GM12878 (cell line): ENCODE results near the gene IRF2BPL. TPM values are rescaled to one million over a fixed set of nuclear protein-coding genes. Genes with fewer than 3 reads are reported as not detected.

ENCODE experiments used
- ATAC-seq: fragments of 200-7000 bp; cut with Tn5 transposase; 3 replicates; pipeline ENCODE4 v1.9.1; 2020; ENCODE audit warnings: mild to moderate bottlenecking, moderate library complexity
- BruUV-seq: library from RNA; stranded (reverse); fragments of 400-500 nt; replicated peaks from 2 replicates; lab custom pipeline; 2021; lab: Mats Ljungman, UMichigan
- CTCF ChIA-PET: fragments of 300-600 bp; sonication (Branson Sonifier 250); formaldehyde crosslinking; extraction: SDS; loops from one replicate; lab custom pipeline; 2021; ENCODE audit warnings: inconsistent platforms; lab: Yijun Ruan, JAX
- POLR2A ChIA-PET: fragments of 350-600 bp; formaldehyde crosslinking; extraction: SDS; loops from one replicate; lab custom pipeline; 2021; ENCODE audit warnings: inconsistent platforms; lab: Charles Lee
- RAD21 ChIA-PET: fragments of 300-600 bp; sonication (Branson Sonifier 250); formaldehyde crosslinking; loops from one replicate; lab custom pipeline; 2023; ENCODE audit warnings: antibody characterized with exemption; ENCODE audit not compliant: unreplicated experiment; lab: Charles Lee
- SMC1A ChIA-PET: fragments of 300-600 bp; sonication (Branson Sonifier 250); formaldehyde crosslinking; loops from one replicate; lab custom pipeline; 2023; ENCODE audit not compliant: unreplicated experiment, uncharacterized antibody; lab: Charles Lee
- DNase-seq: peaks from one replicate; pipeline ENCODE4 v3.0.0-alpha.2; 2011; ENCODE audit warnings: low read depth, low spot score
- FAIRE-seq: peaks from 3 replicates; lab custom pipeline; 2011; peaks lifted over from hg19 to GRCh38; lab: Jason Lieb, UNC
- H2AFZ ChIP-seq: 2 replicates; pipeline ENCODE4 v1.6.0; 2011; ENCODE audit warnings: low read depth, low read length, control low read depth; ENCODE audit not compliant: control insufficient read depth
- H3K27ac ChIP-seq: 2 replicates; pipeline ENCODE4 v1.5.1; 2011; ENCODE audit warnings: control low read depth; ENCODE audit not compliant: control insufficient read depth, insufficient read depth
- H3K27me3 ChIP-seq, 2 experiments: replicated peaks in 1 of 2; 2 replicates each; pipeline versions ENCODE4 v1.6.0 to v1.6.1; 2011; ENCODE audit warnings: low read length in 1 of 2; ENCODE audit not compliant: control insufficient read depth in 2 of 2, insufficient read depth in 2 of 2
- H3K36me3 ChIP-seq, 2 experiments: 2 replicates each; pipeline ENCODE4 v1.5.1; 2011; ENCODE audit warnings: low read length in 1 of 2; ENCODE audit not compliant: control insufficient read depth in 2 of 2, insufficient read depth in 2 of 2
- H3K4me1 ChIP-seq: 2 replicates; pipeline ENCODE4 v1.6.1; 2011; ENCODE audit warnings: mild to moderate bottlenecking, low read length, moderate library complexity, mixed read lengths; ENCODE audit not compliant: control insufficient read depth, insufficient read depth
- H3K4me2 ChIP-seq: 2 replicates; pipeline ENCODE4 v1.6.0; 2011; ENCODE audit warnings: control low read depth; ENCODE audit not compliant: control insufficient read depth, insufficient read depth
- H3K4me3 ChIP-seq: fragments of 200-600 bp; sonication (generic); 2 replicates; pipeline ENCODE4 v1.5.1; 2016
- H3K79me2 ChIP-seq: 2 replicates; pipeline ENCODE4 v1.6.0; 2011; ENCODE audit warnings: low read length; ENCODE audit not compliant: control insufficient read depth, insufficient read depth
- H3K9ac ChIP-seq: 2 replicates; pipeline ENCODE4 v1.8.0; 2011; ENCODE audit warnings: low read length, control low read depth, mixed read lengths; ENCODE audit not compliant: control insufficient read depth, insufficient read depth
- H3K9me3 ChIP-seq: replicated peaks from 3 replicates; pipeline ENCODE4 v1.5.1; 2011; ENCODE audit warnings: mild to moderate bottlenecking, low read length; ENCODE audit not compliant: control insufficient read depth, insufficient read depth
- H4K20me1 ChIP-seq: 2 replicates; pipeline ENCODE4 v1.6.0; 2011; ENCODE audit not compliant: control insufficient read depth, insufficient read depth
- BHLHE40 ChIP-seq, 2 experiments: fragments of 450-650 bp in 1 of 2; IDR thresholded peaks; 2 replicates each; pipeline ENCODE4 v1.6.1; 2011 to 2017; ENCODE audit warnings: low read depth in 2 of 2, borderline replicate concordance in 1 of 2, improper control_type of control experiment in 1 of 2, low read length in 1 of 2, mild to moderate bottlenecking in 1 of 2
- GATAD2B ChIP-seq: fragments of 450-650 bp; conservative IDR thresholded peaks from 2 replicates; pipeline ENCODE4 v1.6.1; 2017; ENCODE audit warnings: low read depth, mild to moderate bottlenecking, moderate library complexity
- NFIC ChIP-seq: IDR thresholded peaks from 2 replicates; pipeline ENCODE4 v1.6.1; 2012; ENCODE audit warnings: low read depth, mild to moderate bottlenecking, inconsistent platforms, low read length, moderate library complexity
- POLR2AphosphoS5 ChIP-seq: IDR thresholded peaks from 2 replicates; pipeline ENCODE4 v1.6.1; 2011; ENCODE audit warnings: mild to moderate bottlenecking, low read length, inconsistent platforms
- WGBS: methylation state at CpG from one replicate; pipeline ENCODE4 v1.1.6; 2016; ENCODE audit warnings: low lambda C conversion rate; ENCODE audit not compliant: insufficient replicate concordance, insufficient coverage; ENCODE audit errors: missing lambda C conversion rate; 5-methylcytosine and 5-hydroxymethylcytosine counted together
- in situ Hi-C: fragments of 300-500 bp; cut with MboI; formaldehyde crosslinking; loops from 9 replicates; pipeline ENCODE4 v1.14.3; 2018; ENCODE audit warnings: mixed read lengths
- intact Hi-C: fragments of 100-400 bp; cut with micrococcal nuclease; formaldehyde crosslinking; loops from one replicate; pipeline ENCODE4 v1.14.2; 2022; ENCODE audit not compliant: unreplicated experiment
- polyA plus RNA-seq, 11 experiments: library from polyadenylated mRNA; depleted of rRNA in 4 of 11; unstranded in 6 of 11; stranded (reverse) in 5 of 11; fragments of >200 nt; fragmentation: Nextera tagmentation in 4 of 11; fragmentation: Illumina TruSeq in 1 of 11; extraction: Ambion mirVana in 4 of 11; extraction: Trizol in 1 of 11; gene quantifications; 1 replicate in 1 of 11; 2 replicates in 10 of 11; pipeline versions ENCODE4 v1.2.1 to v1.2.3, GENCODE V29; 2011 to 2016; ENCODE audit warnings: inconsistent platforms in 2 of 11, missing spikeins in 2 of 11, low read depth in 1 of 11
- total RNA-seq, 4 experiments: library from RNA; depleted of rRNA in 3 of 4; stranded (reverse); fragments of >200 nt in 3 of 4; fragmentation: Illumina TruSeq in 1 of 4; extraction: Trizol in 1 of 4; gene quantifications; 2 replicates each; pipeline versions ENCODE4 v1.2.1 to v1.2.3, GENCODE V29; 2013 to 2021
- TF ChIP-seq, protein P1 (sequence below): fragments of 450-650 bp; IDR thresholded peaks from 2 replicates; pipeline ENCODE4 v1.6.1; 2016; ENCODE audit warnings: mild to moderate bottlenecking

IRF2BPL gene
- total and polyA plus RNA-seq, 10 of the 15 experiments (the other 5 are each of a cell fraction or from before 2014, with no cell fraction given) = 1.2 to 34.5 (median 3.1) TPM

DNA sequence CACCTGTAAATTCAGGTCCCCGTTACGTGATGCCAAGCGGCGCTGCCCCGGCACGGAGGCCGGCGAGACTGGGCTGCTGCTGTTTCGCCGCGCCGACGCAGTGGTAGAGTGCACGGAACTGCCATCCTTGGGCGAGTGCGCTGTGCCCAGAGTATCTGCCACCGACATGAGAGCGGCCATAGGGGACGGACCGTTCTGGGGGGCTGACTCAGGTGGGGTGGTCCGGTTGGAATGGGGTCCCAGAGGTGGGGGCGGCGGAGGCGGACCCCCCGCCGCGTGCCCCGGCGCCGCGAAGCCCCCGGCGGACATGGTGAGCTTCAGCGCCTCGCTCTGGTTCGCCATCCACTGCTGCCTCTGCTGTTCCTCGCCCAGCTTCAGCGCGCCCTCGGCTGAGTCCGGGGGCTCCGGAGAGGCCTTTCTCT is 2.8 kb downstream of the IRF2BPL start:
- no peak for ATAC-seq
- RAD21 ChIA-PET = interaction anchor here (0.7 to 5.6 kb wide), 8 partner anchors 16 to 112 kb away, joined by 3 to 101 read pairs (median 11); no protein-coding TSS in a partner anchor
- Histone ChIP-seq H2AFZ (no peak overlapping the region), H3K9me3 (no peaks in the 10 kb centered on the region), H3K27ac (no peak overlapping the region; the same call in 1 of the 2 replicates), H3K4me3 (peak overlapping the region; percentile 81; the same call in 1 of the 2 replicates), H3K4me2 (peak overlapping the region; percentile 80), H3K36me3 (peaks cover 4 to 7% of the 10 kb centered on the region in 2 experiments; a peak in 3 of 4 replicates), H3K9ac (no peak overlapping the region), H3K27me3 (no peaks in the 10 kb centered on the region), H3K4me1 (peaks cover 52% of the 10 kb centered on the region), H4K20me1 (no peaks in the 10 kb centered on the region), H3K79me2 (peaks cover 43% of the 10 kb centered on the region)
- POLR2A ChIA-PET = interaction anchor here (1.2 to 4.5 kb wide), 4 partner anchors 11 to 64 kb away, joined by 3 to 21 read pairs (median 8); no protein-coding TSS in a partner anchor
- intact Hi-C loops (no loop called here), in situ Hi-C loops (no loop called here)
- no TSS peak for BruUV-seq
- TF ChIP-seq POLR2AphosphoS5 (0 out of 2 replicates have a peak, but pooled peaks have one; percentile 3), BHLHE40 (IDR thresholded peaks at IDR 0.05; ENCODE audit: borderline replicate concordance in 1 of 2, low read depth in 2 of 2, low read length in 1 of 2) (no peak), GATAD2B (peak; percentile 30; the same call in 1 of the 2 replicates), NFIC (no peak)
- TF ChIP-seq, protein P1, sequence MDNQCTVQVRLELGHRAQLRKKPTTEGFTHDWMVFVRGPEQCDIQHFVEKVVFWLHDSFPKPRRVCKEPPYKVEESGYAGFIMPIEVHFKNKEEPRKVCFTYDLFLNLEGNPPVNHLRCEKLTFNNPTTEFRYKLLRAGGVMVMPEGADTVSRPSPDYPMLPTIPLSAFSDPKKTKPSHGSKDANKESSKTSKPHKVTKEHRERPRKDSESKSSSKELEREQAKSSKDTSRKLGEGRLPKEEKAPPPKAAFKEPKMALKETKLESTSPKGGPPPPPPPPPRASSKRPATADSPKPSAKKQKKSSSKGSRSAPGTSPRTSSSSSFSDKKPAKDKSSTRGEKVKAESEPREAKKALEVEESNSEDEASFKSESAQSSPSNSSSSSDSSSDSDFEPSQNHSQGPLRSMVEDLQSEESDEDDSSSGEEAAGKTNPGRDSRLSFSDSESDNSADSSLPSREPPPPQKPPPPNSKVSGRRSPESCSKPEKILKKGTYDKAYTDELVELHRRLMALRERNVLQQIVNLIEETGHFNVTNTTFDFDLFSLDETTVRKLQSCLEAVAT = peak; percentile 51; the same call in 1 of the 2 replicates
- no peak for DNase-seq
- FAIRE-seq = no peak
- CTCF ChIA-PET = interaction anchor here (1.0 to 2.7 kb wide), 5 partner anchors 60 to 112 kb away, joined by 3 to 16 read pairs (median 4); no protein-coding TSS in a partner anchor
- SMC1A ChIA-PET = interaction anchor here (1.5 to 4.5 kb wide), 3 partner anchors 16 to 41 kb away, joined by 3 to 66 read pairs (median 23); no protein-coding TSS in a partner anchor
- WGBS = 98% methylated on average over 40 of the region's 42 CpGs
